ENCODE data around the gene ANO10. TPM values are rescaled to one million over a fixed set of nuclear protein-coding genes. Genes with fewer than 3 reads are reported as not detected.

The ANO10 gene
- total RNA-seq, 2 donors from 2014 or later, result 83.8 to 112 TPM

DNA sequence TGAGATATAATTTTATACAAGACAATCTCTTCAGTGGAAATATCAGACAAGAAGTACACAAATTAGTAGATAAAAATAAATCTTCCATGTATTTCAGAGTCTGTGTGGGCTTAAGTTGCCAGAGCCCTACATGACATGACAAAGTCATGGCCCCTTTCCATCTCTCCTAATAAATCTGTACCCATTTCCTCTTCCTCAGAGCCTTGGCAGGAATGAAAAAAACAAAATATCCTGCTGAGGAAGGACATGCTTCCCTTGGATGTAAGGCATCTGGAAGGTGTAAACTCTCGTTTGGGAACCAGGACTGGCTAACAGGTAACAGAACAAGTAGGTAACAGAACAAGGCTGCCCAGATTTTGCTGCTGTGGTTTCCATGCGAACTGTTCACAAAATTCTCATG, 187.4 kb downstream of the ANO10 start:
- H3K27me3 Mint-ChIP-seq (ENCODE audit: insufficient read depth), result peaks cover 31% of the 10 kb centered on the region
- H3K27ac Mint-ChIP-seq, result no peak overlapping the region

DNA sequence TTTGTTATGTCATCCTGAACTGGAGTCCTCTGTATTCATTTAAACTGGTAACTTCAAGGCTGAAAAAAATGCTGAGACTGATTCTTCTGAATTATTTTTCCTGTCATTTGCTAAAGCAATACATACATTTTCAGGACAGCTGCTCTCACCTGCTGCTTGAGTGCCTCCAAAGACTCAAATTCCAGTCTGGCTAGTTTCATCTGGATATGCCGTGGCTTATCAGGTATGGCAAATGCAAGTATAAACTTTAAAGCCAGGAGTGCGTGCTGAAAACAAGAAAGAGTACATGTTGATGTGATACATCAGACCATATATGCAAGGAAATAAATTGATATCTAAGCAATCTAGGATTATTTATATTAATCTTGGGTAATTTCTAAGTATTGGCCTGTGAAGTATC, 189.3 kb downstream of the ANO10 start:
- no peaks in the 10 kb centered on the region for H3K9me3 ChIP-seq (ENCODE audit: control insufficient read depth, low read length)
- peaks cover 26% of the 10 kb centered on the region for H3K36me3 ChIP-seq (ENCODE audit: control insufficient read depth, insufficient read depth, low read length)
- H3K9ac ChIP-seq (ENCODE audit: extremely low read depth, low read length, poor library complexity, severe bottlenecking), result no peak overlapping the region
- no peak overlapping the region for H3K4me3 Mint-ChIP-seq
- H3K4me3 ChIP-seq (ENCODE audit: low read length), result no peak overlapping the region
- peaks cover 10% of the 10 kb centered on the region for H3K27me3 ChIP-seq (ENCODE audit: control insufficient read depth, insufficient read depth, low read length, poor library complexity, severe bottlenecking)
- H3K27ac ChIP-seq (ENCODE audit: low read depth, low read length), result no peak overlapping the region
- no peaks in the 10 kb centered on the region for H3K4me1 ChIP-seq (ENCODE audit: control insufficient read depth, insufficient read depth, low read length)
- H3K36me3 Mint-ChIP-seq (ENCODE audit: low read depth), result peaks cover 26% of the 10 kb centered on the region
- 83% methylated on average over 2 of the region's 2 CpGs; no CpG with 5 or more reads in 1 of the 2 experiments for WGBS, 2 experiments (ENCODE audit: insufficient coverage in 1 of 2, insufficient read length in 1 of 2)
- peaks cover 24% of the 10 kb centered on the region for H3K4me1 Mint-ChIP-seq
- TF ChIP-seq, protein P1, sequence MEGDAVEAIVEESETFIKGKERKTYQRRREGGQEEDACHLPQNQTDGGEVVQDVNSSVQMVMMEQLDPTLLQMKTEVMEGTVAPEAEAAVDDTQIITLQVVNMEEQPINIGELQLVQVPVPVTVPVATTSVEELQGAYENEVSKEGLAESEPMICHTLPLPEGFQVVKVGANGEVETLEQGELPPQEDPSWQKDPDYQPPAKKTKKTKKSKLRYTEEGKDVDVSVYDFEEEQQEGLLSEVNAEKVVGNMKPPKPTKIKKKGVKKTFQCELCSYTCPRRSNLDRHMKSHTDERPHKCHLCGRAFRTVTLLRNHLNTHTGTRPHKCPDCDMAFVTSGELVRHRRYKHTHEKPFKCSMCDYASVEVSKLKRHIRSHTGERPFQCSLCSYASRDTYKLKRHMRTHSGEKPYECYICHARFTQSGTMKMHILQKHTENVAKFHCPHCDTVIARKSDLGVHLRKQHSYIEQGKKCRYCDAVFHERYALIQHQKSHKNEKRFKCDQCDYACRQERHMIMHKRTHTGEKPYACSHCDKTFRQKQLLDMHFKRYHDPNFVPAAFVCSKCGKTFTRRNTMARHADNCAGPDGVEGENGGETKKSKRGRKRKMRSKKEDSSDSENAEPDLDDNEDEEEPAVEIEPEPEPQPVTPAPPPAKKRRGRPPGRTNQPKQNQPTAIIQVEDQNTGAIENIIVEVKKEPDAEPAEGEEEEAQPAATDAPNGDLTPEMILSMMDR (conservative IDR thresholded peaks at IDR 0.05), result no peak
- no peak for DNase-seq
- H3K27ac Mint-ChIP-seq, result no peak overlapping the region
- no peaks in the 10 kb centered on the region for H3K9me3 Mint-ChIP-seq
- peaks cover 26% of the 10 kb centered on the region for H3K27me3 Mint-ChIP-seq (ENCODE audit: insufficient read depth)

More for the DNA sequence above, 187.4 kb downstream of the ANO10 start:
- 82 to 83% methylated on average over 1 to 2 of the region's 2 CpGs for WGBS, 2 experiments (ENCODE audit: insufficient coverage in 1 of 2, insufficient read length in 1 of 2)
- TF ChIP-seq, protein P1 (conservative IDR thresholded peaks at IDR 0.05), result no peak
- Histone ChIP-seq H3K9me3 (ENCODE audit: control insufficient read depth, low read length) (peaks cover 9% of the 10 kb centered on the region), H3K36me3 (ENCODE audit: control insufficient read depth, insufficient read depth, low read length) (peaks cover 21% of the 10 kb centered on the region), H3K27me3 (ENCODE audit: control insufficient read depth, insufficient read depth, low read length, poor library complexity, severe bottlenecking) (peaks cover 10% of the 10 kb centered on the region), H3K4me1 (ENCODE audit: control insufficient read depth, insufficient read depth, low read length) (no peaks in the 10 kb centered on the region), H3K27ac (ENCODE audit: low read depth, low read length) (no peak overlapping the region), H3K4me3 (ENCODE audit: low read length) (no peak overlapping the region), H3K9ac (ENCODE audit: extremely low read depth, low read length, poor library complexity, severe bottlenecking) (no peak overlapping the region)
- H3K4me1 Mint-ChIP-seq, result peaks cover 24% of the 10 kb centered on the region
- peaks cover 32% of the 10 kb centered on the region for H3K36me3 Mint-ChIP-seq (ENCODE audit: low read depth)
- peaks cover 11% of the 10 kb centered on the region for H3K9me3 Mint-ChIP-seq
- no peak for DNase-seq
- H3K4me3 Mint-ChIP-seq, result no peak overlapping the region

DNA sequence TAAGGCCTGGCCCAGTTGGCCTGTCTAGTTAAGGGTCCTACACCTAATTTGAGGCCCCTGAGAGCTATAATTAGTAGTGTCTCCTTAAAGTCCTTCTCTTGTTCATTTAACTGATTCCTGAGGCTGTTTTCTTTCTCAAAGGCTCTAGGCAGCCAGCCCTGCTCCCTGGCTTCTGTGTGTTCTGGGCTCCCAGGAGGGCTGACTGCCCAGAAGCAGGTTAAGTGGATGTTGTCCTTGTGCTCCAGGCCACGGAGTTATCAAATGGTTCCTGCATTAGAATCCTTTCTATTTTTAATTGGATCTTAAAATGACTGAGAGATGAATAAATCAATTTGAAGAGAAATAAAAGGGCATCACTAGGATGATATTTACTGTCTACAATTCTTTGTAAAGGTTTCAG, 195.4 kb downstream of the ANO10 start:
- H3K27ac ChIP-seq (ENCODE audit: low read depth, low read length), result no peak overlapping the region

More for the DNA sequence above, 195.4 kb downstream of the ANO10 start:
- H3K9me3 Mint-ChIP-seq, result peaks cover 1% of the 10 kb centered on the region
- H3K4me3 Mint-ChIP-seq, result no peak overlapping the region
- H3K4me1 Mint-ChIP-seq, result peaks cover 1% of the 10 kb centered on the region
- peaks cover 39% of the 10 kb centered on the region for H3K36me3 ChIP-seq (ENCODE audit: control insufficient read depth, insufficient read depth, low read length)
- no peaks in the 10 kb centered on the region for H3K27me3 ChIP-seq (ENCODE audit: control insufficient read depth, insufficient read depth, low read length, poor library complexity, severe bottlenecking)
- H3K4me1 ChIP-seq (ENCODE audit: control insufficient read depth, insufficient read depth, low read length), result no peaks in the 10 kb centered on the region
- TF ChIP-seq, protein P1 (conservative IDR thresholded peaks at IDR 0.05), result no peak
- DNase-seq, result no peak
- H3K4me3 ChIP-seq (ENCODE audit: low read length), result no peak overlapping the region
- H3K9ac ChIP-seq (ENCODE audit: extremely low read depth, low read length, poor library complexity, severe bottlenecking), result no peak overlapping the region
- H3K27me3 Mint-ChIP-seq (ENCODE audit: insufficient read depth), result no peaks in the 10 kb centered on the region
- H3K27ac Mint-ChIP-seq, result no peak overlapping the region
- H3K9me3 ChIP-seq (ENCODE audit: control insufficient read depth, low read length), result peaks cover 13% of the 10 kb centered on the region
- WGBS, 2 experiments (ENCODE audit: insufficient coverage in 1 of 2, insufficient read length in 1 of 2), result 100% methylated on average over 1 of the region's 1 CpG
- H3K36me3 Mint-ChIP-seq (ENCODE audit: low read depth), result peaks cover 35% of the 10 kb centered on the region
